ENCODE data around the gene NCOR1.
"Not testable (repeated sequence)": the region's sequence is repeated elsewhere in the genome, so short reads cannot be mapped to it uniquely, and the experiment has no call there.

Gene NCOR1

GRCh38 chr17:16189791-16190348 is 25.5 kb downstream of the NCOR1 start:
- H3K36me3 ChIP-seq (ENCODE audit: insufficient read depth, low read length), result peaks cover 31% of the 10 kb centered on the region

DNA sequence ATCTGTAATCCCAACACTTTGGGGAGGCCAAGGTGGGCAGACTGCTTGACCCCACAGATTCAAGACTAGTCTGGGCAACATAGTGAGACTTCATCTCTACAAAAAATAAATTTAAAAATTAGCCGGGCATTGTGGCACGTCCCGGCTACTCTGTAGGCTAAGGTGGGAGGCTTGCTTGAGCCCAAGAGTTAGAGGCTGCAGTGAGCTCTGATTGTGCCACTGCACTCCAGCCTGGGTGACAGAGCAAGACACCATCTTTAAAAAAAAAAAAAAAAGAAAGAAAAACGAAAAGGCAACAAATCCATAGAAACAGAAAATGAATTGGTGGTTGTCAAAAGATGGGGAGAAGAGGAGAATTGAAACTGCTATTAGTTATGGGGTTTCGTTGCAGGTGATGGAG is 27.7 kb downstream of the NCOR1 start:
- Histone ChIP-seq H3K9me3 (replicated peaks; ENCODE audit: low read length) (no peaks in the 10 kb centered on the region), H3K4me1 (ENCODE audit: control insufficient read depth, insufficient read depth, low read length) (no peaks in the 10 kb centered on the region), H3K9ac (ENCODE audit: low read depth, low read length) (no peak overlapping the region), H3K36me3 (ENCODE audit: insufficient read depth, low read length) (peaks cover 33% of the 10 kb centered on the region), H3K27me3 (ENCODE audit: control insufficient read depth, insufficient read depth, low read length) (no peaks in the 10 kb centered on the region), H3K4me3 (ENCODE audit: low read length) (no peak overlapping the region), H3K4me2 (ENCODE audit: low read length) (no peak overlapping the region)

More at GRCh38 chr17:16189791-16190348, 25.5 kb downstream of the NCOR1 start:
- Histone ChIP-seq H3K9me3 (replicated peaks; ENCODE audit: low read length) (no peaks in the 10 kb centered on the region), H3K4me3 (ENCODE audit: low read length) (no peak overlapping the region), H3K27me3 (ENCODE audit: control insufficient read depth, insufficient read depth, low read length) (no peaks in the 10 kb centered on the region), H3K4me1 (ENCODE audit: control insufficient read depth, insufficient read depth, low read length) (no peaks in the 10 kb centered on the region), H3K9ac (ENCODE audit: low read depth, low read length) (no peak overlapping the region), H3K4me2 (ENCODE audit: low read length) (no peak overlapping the region)

GRCh38 chr17:16181581-16181980 is 33.8 kb downstream of the NCOR1 start:
- H3K9me3 ChIP-seq (replicated peaks; ENCODE audit: low read length), result no peaks in the 10 kb centered on the region
- H3K4me3 ChIP-seq (ENCODE audit: low read length), result no peak overlapping the region
- no peaks in the 10 kb centered on the region for H3K27me3 ChIP-seq (ENCODE audit: control insufficient read depth, insufficient read depth, low read length)
- H3K4me2 ChIP-seq (ENCODE audit: low read length), result no peak overlapping the region
- peaks cover 8% of the 10 kb centered on the region for H3K4me1 ChIP-seq (ENCODE audit: control insufficient read depth, insufficient read depth, low read length)
- H3K9ac ChIP-seq (ENCODE audit: low read depth, low read length), result no peak overlapping the region
- peaks cover 24% of the 10 kb centered on the region for H3K36me3 ChIP-seq (ENCODE audit: insufficient read depth, low read length)

- Histone ChIP-seq H3K9ac (ENCODE audit: low read depth, low read length) (no peak overlapping the region), H3K36me3 (ENCODE audit: insufficient read depth, low read length) (peaks cover under 1% of the 10 kb centered on the region), H3K27me3 (ENCODE audit: control insufficient read depth, insufficient read depth, low read length) (no peaks in the 10 kb centered on the region)
These were observed 36.5 kb downstream of the NCOR1 start for GRCh38 chr17:16178836-16179235.

GRCh38 chr17:16171613-16172012 is 43.7 kb downstream of the NCOR1 start:
- Histone ChIP-seq H3K9ac (ENCODE audit: low read depth, low read length) (no peak overlapping the region), H3K4me1 (ENCODE audit: control insufficient read depth, insufficient read depth, low read length) (no peaks in the 10 kb centered on the region), H3K9me3 (replicated peaks; ENCODE audit: low read length) (no peaks in the 10 kb centered on the region), H3K36me3 (ENCODE audit: insufficient read depth, low read length) (peaks cover 16% of the 10 kb centered on the region), H3K4me3 (ENCODE audit: low read length) (no peak overlapping the region), H3K27me3 (ENCODE audit: control insufficient read depth, insufficient read depth, low read length) (no peaks in the 10 kb centered on the region), H3K4me2 (ENCODE audit: low read length) (no peak overlapping the region)

More at GRCh38 chr17:16178836-16179235, 36.5 kb downstream of the NCOR1 start:
- no peak overlapping the region for H3K4me3 ChIP-seq (ENCODE audit: low read length)
- H3K9me3 ChIP-seq (replicated peaks; ENCODE audit: low read length), result no peaks in the 10 kb centered on the region
- no peak overlapping the region for H3K4me2 ChIP-seq (ENCODE audit: low read length)
- H3K4me1 ChIP-seq (ENCODE audit: control insufficient read depth, insufficient read depth, low read length), result peaks cover 8% of the 10 kb centered on the region

GRCh38 chr17:16166766-16167165 is 48.6 kb downstream of the NCOR1 start:
- not testable (repeated sequence) for H3K4me2 ChIP-seq (ENCODE audit: low read length); H3K4me3 ChIP-seq (ENCODE audit: low read length); H3K9ac ChIP-seq (ENCODE audit: low read depth, low read length); H3K4me1 ChIP-seq (ENCODE audit: control insufficient read depth, insufficient read depth, low read length); H3K9me3 ChIP-seq (replicated peaks; ENCODE audit: low read length); H3K27me3 ChIP-seq (ENCODE audit: control insufficient read depth, insufficient read depth, low read length)
- peaks cover 18% of the 10 kb centered on the region for H3K36me3 ChIP-seq (ENCODE audit: insufficient read depth, low read length)

- Histone ChIP-seq H3K36me3 (ENCODE audit: insufficient read depth, low read length) (peaks cover 25% of the 10 kb centered on the region), H3K27me3 (ENCODE audit: control insufficient read depth, insufficient read depth, low read length) (no peaks in the 10 kb centered on the region), H3K4me3 (ENCODE audit: low read length) (no peak overlapping the region), H3K4me1 (ENCODE audit: control insufficient read depth, insufficient read depth, low read length) (no peaks in the 10 kb centered on the region), H3K4me2 (ENCODE audit: low read length) (no peak overlapping the region), H3K9me3 (replicated peaks; ENCODE audit: low read length) (no peaks in the 10 kb centered on the region), H3K9ac (ENCODE audit: low read depth, low read length) (no peak overlapping the region)
These were observed 56.6 kb downstream of the NCOR1 start for GRCh38 chr17:16158714-16159113.

GRCh38 chr17:16155536-16155935 is 59.8 kb downstream of the NCOR1 start:
- peaks cover 2% of the 10 kb centered on the region for H3K4me1 ChIP-seq (ENCODE audit: control insufficient read depth, insufficient read depth, low read length)
- no peak overlapping the region for H3K9ac ChIP-seq (ENCODE audit: low read depth, low read length)
- peaks cover 33% of the 10 kb centered on the region for H3K36me3 ChIP-seq (ENCODE audit: insufficient read depth, low read length)
- no peak overlapping the region for H3K4me3 ChIP-seq (ENCODE audit: low read length)
- H3K27me3 ChIP-seq (ENCODE audit: control insufficient read depth, insufficient read depth, low read length), result no peaks in the 10 kb centered on the region
- no peak overlapping the region for H3K4me2 ChIP-seq (ENCODE audit: low read length)
- no peaks in the 10 kb centered on the region for H3K9me3 ChIP-seq (replicated peaks; ENCODE audit: low read length)

DNA sequence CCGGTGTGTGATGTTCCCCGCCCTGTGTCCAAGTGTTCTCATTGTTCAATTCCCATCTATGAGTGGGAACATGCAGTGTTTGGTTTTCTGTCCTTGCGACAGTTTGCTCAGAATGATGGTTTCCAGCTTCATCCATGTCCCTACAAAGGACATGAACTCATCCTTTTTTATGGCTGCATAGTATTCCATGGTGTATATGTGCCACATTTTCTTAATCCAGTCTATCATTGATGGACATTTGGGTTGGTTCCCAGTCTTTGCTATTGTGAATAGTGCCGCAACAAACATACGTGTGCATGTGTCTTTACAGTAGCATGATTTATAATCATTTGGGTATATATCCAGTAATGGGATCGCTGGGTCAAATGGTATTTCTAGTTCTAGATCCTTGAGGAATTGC is 63.0 kb downstream of the NCOR1 start:
- not testable (repeated sequence) for H3K4me3 ChIP-seq (ENCODE audit: low read length); H3K4me2 ChIP-seq (ENCODE audit: low read length); H3K9me3 ChIP-seq (replicated peaks; ENCODE audit: low read length); H3K9ac ChIP-seq (ENCODE audit: low read depth, low read length); H3K27me3 ChIP-seq (ENCODE audit: control insufficient read depth, insufficient read depth, low read length)
- Histone ChIP-seq H3K36me3 (ENCODE audit: insufficient read depth, low read length) (peaks cover 32% of the 10 kb centered on the region), H3K4me1 (ENCODE audit: control insufficient read depth, insufficient read depth, low read length) (peaks cover 11% of the 10 kb centered on the region)

GRCh38 chr17:16150251-16150856 is 65.0 kb downstream of the NCOR1 start:
- Histone ChIP-seq H3K9ac (ENCODE audit: low read depth, low read length) (no peak overlapping the region), H3K36me3 (ENCODE audit: insufficient read depth, low read length) (peaks cover 34% of the 10 kb centered on the region), H3K4me2 (ENCODE audit: low read length) (no peak overlapping the region), H3K9me3 (replicated peaks; ENCODE audit: low read length) (no peaks in the 10 kb centered on the region), H3K27me3 (ENCODE audit: control insufficient read depth, insufficient read depth, low read length) (no peaks in the 10 kb centered on the region), H3K4me1 (ENCODE audit: control insufficient read depth, insufficient read depth, low read length) (peaks cover 11% of the 10 kb centered on the region), H3K4me3 (ENCODE audit: low read length) (no peak overlapping the region)

GRCh38 chr17:16148596-16148995 is 66.7 kb downstream of the NCOR1 start:
- Histone ChIP-seq H3K27me3 (ENCODE audit: control insufficient read depth, insufficient read depth, low read length) (no peaks in the 10 kb centered on the region), H3K4me2 (ENCODE audit: low read length) (no peak overlapping the region), H3K9me3 (replicated peaks; ENCODE audit: low read length) (no peaks in the 10 kb centered on the region), H3K9ac (ENCODE audit: low read depth, low read length) (no peak overlapping the region), H3K36me3 (ENCODE audit: insufficient read depth, low read length) (peaks cover 37% of the 10 kb centered on the region), H3K4me3 (ENCODE audit: low read length) (no peak overlapping the region), H3K4me1 (ENCODE audit: control insufficient read depth, insufficient read depth, low read length) (peaks cover 11% of the 10 kb centered on the region)

- H3K4me3 ChIP-seq (ENCODE audit: low read length); H3K9me3 ChIP-seq (replicated peaks; ENCODE audit: low read length); H3K4me2 ChIP-seq (ENCODE audit: low read length); H3K27me3 ChIP-seq (ENCODE audit: control insufficient read depth, insufficient read depth, low read length); H3K4me1 ChIP-seq (ENCODE audit: control insufficient read depth, insufficient read depth, low read length); H3K9ac ChIP-seq (ENCODE audit: low read depth, low read length): not testable (repeated sequence)
- peaks cover 44% of the 10 kb centered on the region for H3K36me3 ChIP-seq (ENCODE audit: insufficient read depth, low read length)
These were observed 69.9 kb downstream of the NCOR1 start for GRCh38 chr17:16145319-16145890.
